ENCODE results near the gene SH3PXD2A.

DNA sequence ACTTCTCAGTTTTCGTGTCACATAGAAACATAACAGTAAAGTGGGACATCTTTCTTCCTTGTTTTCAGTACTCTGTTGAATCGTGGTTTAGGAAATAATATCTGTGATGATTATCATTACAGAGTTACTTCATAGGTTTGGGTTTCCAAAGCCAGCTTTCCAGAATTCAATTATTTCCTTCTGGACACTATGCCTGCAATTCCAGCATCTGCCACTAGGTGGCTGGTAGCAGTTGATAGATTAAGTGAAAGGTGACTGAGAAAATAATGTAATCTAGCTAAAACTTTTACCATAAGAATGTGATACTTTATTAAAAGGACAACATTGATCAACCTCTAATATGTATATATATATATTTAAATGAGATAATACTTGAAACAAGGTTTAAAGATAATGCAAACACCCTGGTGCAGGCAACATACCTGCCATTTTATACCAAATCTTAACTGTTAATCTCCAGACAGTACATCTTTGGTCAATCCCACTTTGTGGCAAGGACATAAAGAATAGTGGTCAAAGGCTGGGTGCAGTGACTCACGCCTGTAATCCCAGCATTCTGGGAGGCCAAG is 102.6 kb downstream of the SH3PXD2A start:
- TF ChIP-seq, protein P1, sequence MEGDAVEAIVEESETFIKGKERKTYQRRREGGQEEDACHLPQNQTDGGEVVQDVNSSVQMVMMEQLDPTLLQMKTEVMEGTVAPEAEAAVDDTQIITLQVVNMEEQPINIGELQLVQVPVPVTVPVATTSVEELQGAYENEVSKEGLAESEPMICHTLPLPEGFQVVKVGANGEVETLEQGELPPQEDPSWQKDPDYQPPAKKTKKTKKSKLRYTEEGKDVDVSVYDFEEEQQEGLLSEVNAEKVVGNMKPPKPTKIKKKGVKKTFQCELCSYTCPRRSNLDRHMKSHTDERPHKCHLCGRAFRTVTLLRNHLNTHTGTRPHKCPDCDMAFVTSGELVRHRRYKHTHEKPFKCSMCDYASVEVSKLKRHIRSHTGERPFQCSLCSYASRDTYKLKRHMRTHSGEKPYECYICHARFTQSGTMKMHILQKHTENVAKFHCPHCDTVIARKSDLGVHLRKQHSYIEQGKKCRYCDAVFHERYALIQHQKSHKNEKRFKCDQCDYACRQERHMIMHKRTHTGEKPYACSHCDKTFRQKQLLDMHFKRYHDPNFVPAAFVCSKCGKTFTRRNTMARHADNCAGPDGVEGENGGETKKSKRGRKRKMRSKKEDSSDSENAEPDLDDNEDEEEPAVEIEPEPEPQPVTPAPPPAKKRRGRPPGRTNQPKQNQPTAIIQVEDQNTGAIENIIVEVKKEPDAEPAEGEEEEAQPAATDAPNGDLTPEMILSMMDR (IDR thresholded peaks at IDR 0.05): peak; percentile 55 to 65
- TF ChIP-seq POLR2AphosphoS5 (IDR thresholded peaks at IDR 0.05) (no peak), POLR2A (IDR thresholded peaks at IDR 0.05) (no peak)
